ENCODE data around the gene SIX1.
A peak's percentile ranks its signal among the peaks of the same experiment; 100 is the strongest.

SIX1 gene

GRCh38 chr14:60657456-60658210 lies 8.4 kb upstream of the SIX1 start:
- no peak overlapping the region for H3K4me3 ChIP-seq (IDR thresholded peaks at IDR 0.05; ENCODE audit: insufficient read depth, low read depth, low read length)

GRCh38 chr14:60656686-60657455 lies 7.6 kb upstream of the SIX1 start:
- no peak for TF ChIP-seq CTCF (conservative IDR thresholded peaks at IDR 0.05; ENCODE audit: low read depth, low read length)
- no peak overlapping the region for H3K4me3 ChIP-seq (IDR thresholded peaks at IDR 0.05; ENCODE audit: insufficient read depth, low read depth, low read length)
- H4K20me1 ChIP-seq (ENCODE audit: insufficient read depth) = no peaks in the 10 kb centered on the region
- H3K9ac ChIP-seq = peak overlapping the region; percentile 56; the same call in 1 of the 2 replicates
- no peaks in the 10 kb centered on the region for H3K79me2 ChIP-seq (ENCODE audit: insufficient read depth, low read depth)
- peaks cover 11% of the 10 kb centered on the region for H3K27me3 ChIP-seq (ENCODE audit: insufficient read depth, low read depth)
- peak overlapping the region; percentile 98 for H2AFZ ChIP-seq (ENCODE audit: low read depth)
- H3K27ac ChIP-seq = peak overlapping the region; percentile 24; the same call in 1 of the 2 replicates
- H3K4me2 ChIP-seq = peak overlapping the region; percentile 81; the same call in 1 of the 2 replicates
- no peaks in the 10 kb centered on the region for H3K4me1 ChIP-seq (ENCODE audit: low read depth, poor library complexity, severe bottlenecking)
- H3K36me3 ChIP-seq (ENCODE audit: insufficient read depth) = no peaks in the 10 kb centered on the region

More at GRCh38 chr14:60657456-60658210, 8.4 kb upstream of the SIX1 start:
- no peaks in the 10 kb centered on the region for H3K36me3 ChIP-seq (ENCODE audit: insufficient read depth)
- H3K79me2 ChIP-seq (ENCODE audit: insufficient read depth, low read depth) = no peaks in the 10 kb centered on the region
- TF ChIP-seq CTCF (conservative IDR thresholded peaks at IDR 0.05; ENCODE audit: low read depth, low read length) = no peak
- H3K9ac ChIP-seq = peak overlapping the region; percentile 56; the same call in 1 of the 2 replicates
- H3K27ac ChIP-seq = peak overlapping the region; percentile 24; the same call in 1 of the 2 replicates
- H4K20me1 ChIP-seq (ENCODE audit: insufficient read depth) = no peaks in the 10 kb centered on the region
- H3K4me2 ChIP-seq = peak overlapping the region; percentile 81
- no peaks in the 10 kb centered on the region for H3K4me1 ChIP-seq (ENCODE audit: low read depth, poor library complexity, severe bottlenecking)
- peak overlapping the region; percentile 98 for H2AFZ ChIP-seq (ENCODE audit: low read depth)
- peaks cover 6% of the 10 kb centered on the region for H3K27me3 ChIP-seq (ENCODE audit: insufficient read depth, low read depth)

DNA sequence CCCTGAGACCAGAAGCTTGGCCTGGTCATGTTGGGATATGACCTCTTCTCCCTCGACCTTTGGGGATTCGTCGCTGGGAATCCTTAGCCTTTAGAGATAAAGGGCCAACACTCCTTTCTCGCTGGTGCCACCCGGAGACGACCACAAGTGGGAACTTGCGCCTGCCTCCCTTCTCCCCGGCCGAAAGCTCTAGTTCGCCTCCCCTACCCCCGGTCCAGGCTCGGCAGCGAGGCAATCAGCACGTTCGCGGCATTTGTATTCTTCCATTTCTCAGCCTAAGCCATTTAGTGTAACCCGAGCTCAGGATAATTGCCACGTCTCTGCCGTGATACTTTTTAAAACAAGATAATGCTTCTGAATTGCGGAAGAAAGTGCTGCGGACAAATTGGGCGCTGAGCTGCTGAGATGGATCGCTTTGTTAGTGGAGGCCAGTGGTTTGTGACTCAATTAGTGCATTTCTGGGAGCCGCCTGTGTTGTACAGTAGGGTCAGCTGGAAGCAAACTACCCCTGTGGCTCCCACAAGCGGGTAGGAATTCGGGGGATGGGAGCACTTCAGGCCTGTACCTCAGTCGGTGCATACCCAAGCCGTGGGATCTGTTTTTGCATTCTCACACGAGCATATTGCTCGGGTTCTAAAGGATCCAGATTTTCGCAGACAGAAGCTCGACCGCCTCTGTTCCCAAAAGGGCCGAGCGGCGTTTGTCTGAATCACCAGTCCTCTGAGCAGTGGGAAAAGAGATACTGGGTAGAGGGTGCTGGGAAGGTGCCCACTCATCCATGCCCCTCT lies 6.8 kb upstream of the SIX1 start:
- H2AFZ ChIP-seq (ENCODE audit: low read depth) = no peak overlapping the region
- H3K79me2 ChIP-seq (ENCODE audit: insufficient read depth, low read depth) = no peaks in the 10 kb centered on the region
- H3K4me2 ChIP-seq = no peak overlapping the region
- no peak overlapping the region for H3K4me3 ChIP-seq (IDR thresholded peaks at IDR 0.05; ENCODE audit: insufficient read depth, low read depth, low read length)
- H4K20me1 ChIP-seq (ENCODE audit: insufficient read depth) = no peaks in the 10 kb centered on the region
- H3K27ac ChIP-seq = no peak overlapping the region
- no peaks in the 10 kb centered on the region for H3K4me1 ChIP-seq (ENCODE audit: low read depth, poor library complexity, severe bottlenecking)
- H3K36me3 ChIP-seq (ENCODE audit: insufficient read depth) = no peaks in the 10 kb centered on the region
- H3K9ac ChIP-seq = no peak overlapping the region
- TF ChIP-seq CTCF (conservative IDR thresholded peaks at IDR 0.05; ENCODE audit: low read depth, low read length) = no peak
- peaks cover 15% of the 10 kb centered on the region for H3K27me3 ChIP-seq (ENCODE audit: insufficient read depth, low read depth)

GRCh38 chr14:60655119-60655897 lies 6.0 kb upstream of the SIX1 start:
- H4K20me1 ChIP-seq (ENCODE audit: insufficient read depth) = no peaks in the 10 kb centered on the region
- no peak overlapping the region for H3K4me2 ChIP-seq
- no peaks in the 10 kb centered on the region for H3K36me3 ChIP-seq (ENCODE audit: insufficient read depth)
- no peaks in the 10 kb centered on the region for H3K4me1 ChIP-seq (ENCODE audit: low read depth, poor library complexity, severe bottlenecking)
- H3K9ac ChIP-seq = no peak overlapping the region
- no peaks in the 10 kb centered on the region for H3K79me2 ChIP-seq (ENCODE audit: insufficient read depth, low read depth)
- no peak for TF ChIP-seq CTCF (conservative IDR thresholded peaks at IDR 0.05; ENCODE audit: low read depth, low read length)
- H3K4me3 ChIP-seq (IDR thresholded peaks at IDR 0.05; ENCODE audit: insufficient read depth, low read depth, low read length) = no peak overlapping the region
- no peak overlapping the region for H3K27ac ChIP-seq
- peaks cover 19% of the 10 kb centered on the region for H3K27me3 ChIP-seq (ENCODE audit: insufficient read depth, low read depth)
- no peak overlapping the region for H2AFZ ChIP-seq (ENCODE audit: low read depth)
